Tracheal epithelial cell (primary cell): ENCODE data around the gene ETV3L. TPM values are rescaled to one million over a fixed set of nuclear protein-coding genes. Genes with fewer than 3 reads are reported as not detected.

Experiments
- total RNA-seq: library from RNA; depleted of rRNA; stranded (reverse); fragments of >200 nt; gene quantifications from 2 replicates; pipeline ENCODE4 v1.2.1, GENCODE V29; 2014

Gene ETV3L
- not detected in 2 replicates for total RNA-seq

GRCh38 chr1:157099633-157100009, at the start of gene ETV3L:
Gene ETV3L, minus strand, starts transcription at chr1:157099808. Its CDS starts 285 bp downstream, at chr1:157099523.

GRCh38 chr1:157138220-157139051, 38.8 kb upstream of the ETV3L start, which contains the start of gene ETV3:
Gene ETV3, minus strand, starts transcription at chr1:157138395. Its CDS starts 2,043 bp downstream, at chr1:157136352.

GRCh38 chr1:157045250-157046218, 54.1 kb downstream of the ETV3L start, which contains the start of gene ARHGEF11:
Gene ARHGEF11, minus strand, starts transcription at chr1:157045742. Its CDS starts 1,412 bp downstream, at chr1:157044330.

Other genes starting within 250 kb of the ETV3L start
- not detected in 2 replicates for gene INSRR, start 240.7 kb downstream of the ETV3L start, total RNA-seq
- gene NTRK1, start 238.9 kb downstream of the ETV3L start, total RNA-seq = not detected in 2 replicates
- 1.4 and 1.5 TPM in 2 replicates for gene PEAR1, start 206.1 kb downstream of the ETV3L start, total RNA-seq
- gene LRRC71, start 179.2 kb downstream of the ETV3L start, total RNA-seq = not detected in 2 replicates
- 12.3 and 16.4 TPM in 2 replicates for gene ARHGEF11, start 54.1 kb downstream of the ETV3L start, total RNA-seq
- gene ETV3, start 38.6 kb upstream of the ETV3L start, total RNA-seq = 12.8 and 14.1 TPM in 2 replicates